Motor neuron (in vitro differentiated cells): ENCODE data around the gene DCC. TPM values are rescaled to one million over a fixed set of nuclear protein-coding genes. Genes with fewer than 3 reads are reported as not detected.

Source experiments
- ATAC-seq, 8 experiments: fragments of 200-7000 bp; cut with Tn5 transposase; replicated peaks in 6 of 8; 2 replicates each; pipeline ENCODE4 v1.8.0; 2021; ENCODE audit warnings: mild to moderate bottlenecking in 8 of 8, moderate library complexity in 8 of 8
- H3K27ac ChIP-seq, 2 donors: fragments of 250-450 bp; sonication (Bioruptor Pico); 2 replicates each; pipeline ENCODE4 v1.9.0; 2021; ENCODE audit warnings: antibody characterized with exemption in 2 of 2, mild to moderate bottlenecking in 2 of 2, moderate library complexity in 1 of 2
- H3K4me1 ChIP-seq, 2 donors: fragments of 250-450 bp; sonication (Bioruptor Pico); replicated peaks in 1 of 2; 2 replicates each; pipeline ENCODE4 v1.6.1; 2021; ENCODE audit warnings: antibody characterized with exemption in 2 of 2, mild to moderate bottlenecking in 2 of 2, moderate library complexity in 1 of 2
- H3K4me3 ChIP-seq, 5 donors: fragments of 250-450 bp; sonication (Bioruptor Pico); 2 replicates each; pipeline ENCODE4 v1.9.0; 2021; ENCODE audit warnings: antibody characterized with exemption in 5 of 5, mild to moderate bottlenecking in 5 of 5, moderate library complexity in 4 of 5
- WGBS, 10 experiments: fragments of 450-650 bp; shearing (Covaris generic); methylation state at CpG; one replicate each; pipeline ENCODE4 v1.0.0; 2022; 5-methylcytosine and 5-hydroxymethylcytosine counted together
- in situ Hi-C, 9 experiments: fragments of 400-800 bp; cut with MboI; loops; one replicate each; pipeline ENCODE4 v1.15.0; 2021; ENCODE audit warnings: low sequenced_read_pairs in 9 of 9, low pct_unique_long_range_greater_than_20kb in 2 of 9; ENCODE audit not compliant: unreplicated experiment in 9 of 9
- total RNA-seq, 8 experiments: library from RNA; unstranded; fragments of 300-600 nt; gene quantifications; 2 replicates each; pipeline versions ENCODE4 v1.2.3 to v1.2.4, GENCODE V29; 2022

The DCC gene
- total RNA-seq, 8 experiments from 2014 or later = 0.04 to 66.0 (median 48.3) TPM; not detected in 2

GRCh38 chr18:53360501-53361443 is 1020.8 kb downstream of the DCC start:
- H3K4me1 ChIP-seq = peaks cover 0 to 2% of the 10 kb centered on the region in 2 donors
- peak in 4 of 8 experiments; percentile 46 to 81 (median 70) for ATAC-seq
- no peak overlapping the region for H3K4me3 ChIP-seq
- H3K27ac ChIP-seq = no peak overlapping the region
- 0 to 100% (median 65%) methylated on average over 1 to 8 of the region's 8 CpGs for WGBS, 10 experiments
- in situ Hi-C loops = no loop called here

- in situ Hi-C loops = loop anchor here in 1 of 9 experiments (25.0 kb wide), 2 partner anchors 1038 to 1713 kb away; partner anchors contain the start of gene DCC
- no peak overlapping the region for H3K4me3 ChIP-seq
- peak in 1 of 8 experiments; percentile 42 for ATAC-seq
Observed at GRCh38 chr18:53375621-53376020, 1035.6 kb downstream of the DCC start.

GRCh38 chr18:53380063-53380639 is 1040.2 kb downstream of the DCC start:
- WGBS, 10 experiments = 0 to 100% (median 43%) methylated on average over 1 of the region's 1 CpG; no CpG with 5 or more reads in 5 of the 10 experiments
- Histone ChIP-seq H3K4me3 (no peak overlapping the region), H3K4me1 (peaks cover 0 to 10% of the 10 kb centered on the region in 2 donors), H3K27ac (no peak overlapping the region)
- ATAC-seq = peak; percentile 29 to 85 (median 54)
- in situ Hi-C loops = loop anchor here in 1 of 9 experiments (25.0 kb wide), 2 partner anchors 1043 to 1718 kb away; partner anchors contain the start of gene DCC

More at GRCh38 chr18:53375621-53376020, 1035.6 kb downstream of the DCC start:
- 0 to 100% (median 82%) methylated on average over 1 to 2 of the region's 2 CpGs; no CpG with 5 or more reads in 3 of the 10 experiments for WGBS, 10 experiments
- Histone ChIP-seq H3K27ac (no peak overlapping the region), H3K4me1 (peaks cover 0 to 10% of the 10 kb centered on the region in 2 donors)

GRCh38 chr18:53382870-53383269 is 1042.9 kb downstream of the DCC start:
- 0 to 100% (median 44%) methylated on average over 1 of the region's 1 CpG; no CpG with 5 or more reads in 2 of the 10 experiments for WGBS, 10 experiments
- H3K4me1 ChIP-seq = peaks cover 0 to 10% of the 10 kb centered on the region in 2 donors
- no peak for ATAC-seq

GRCh38 chr18:53385889-53386288 is 1045.9 kb downstream of the DCC start:
- Histone ChIP-seq H3K4me3 (no peak overlapping the region), H3K4me1 (no peaks in the 10 kb centered on the region), H3K27ac (no peak overlapping the region)
- no peak for ATAC-seq
- in situ Hi-C loops = loop anchor here in 1 of 9 experiments (25.0 kb wide), 2 partner anchors 1049 to 1724 kb away; partner anchors contain the start of gene DCC
- WGBS, 10 experiments = 7 to 93% (median 80%) methylated on average over 1 to 3 of the region's 3 CpGs

More at GRCh38 chr18:53382870-53383269, 1042.9 kb downstream of the DCC start:
- in situ Hi-C loops = loop anchor here in 1 of 9 experiments (25.0 kb wide), 2 partner anchors 1046 to 1721 kb away; partner anchors contain the start of gene DCC
- no peak overlapping the region for H3K27ac ChIP-seq
- H3K4me3 ChIP-seq = no peak overlapping the region

GRCh38 chr18:53387581-53387980 is 1047.6 kb downstream of the DCC start:
- WGBS, 10 experiments = 8 to 97% (median 62%) methylated on average over 1 to 3 of the region's 3 CpGs; no CpG with 5 or more reads in 1 of the 10 experiments
- ATAC-seq = peak in 1 of 8 experiments; percentile 38
- in situ Hi-C loops = loop anchor here in 1 of 9 experiments (25.0 kb wide), 2 partner anchors 1050 to 1725 kb away; partner anchors contain the start of gene DCC
- Histone ChIP-seq H3K4me1 (no peaks in the 10 kb centered on the region), H3K4me3 (no peak overlapping the region), H3K27ac (no peak overlapping the region)

GRCh38 chr18:53402670-53403069 is 1062.7 kb downstream of the DCC start:
- ATAC-seq = no peak
- H3K4me3 ChIP-seq = no peak overlapping the region
- H3K27ac ChIP-seq = no peak overlapping the region
- no peaks in the 10 kb centered on the region for H3K4me1 ChIP-seq
- in situ Hi-C loops = no loop called here
- 17 to 90% (median 60%) methylated on average over 1 to 3 of the region's 3 CpGs; no CpG with 5 or more reads in 3 of the 10 experiments for WGBS, 10 experiments

GRCh38 chr18:53408271-53408670 is 1068.3 kb downstream of the DCC start:
- H3K4me3 ChIP-seq = no peak overlapping the region
- no peak for ATAC-seq
- in situ Hi-C loops = no loop called here
- no peaks in the 10 kb centered on the region for H3K4me1 ChIP-seq
- H3K27ac ChIP-seq = no peak overlapping the region
- 40 to 100% (median 81%) methylated on average over 1 to 4 of the region's 5 CpGs; no CpG with 5 or more reads in 2 of the 10 experiments for WGBS, 10 experiments

GRCh38 chr18:53411511-53411910 is 1071.5 kb downstream of the DCC start:
- WGBS, 10 experiments = 0 to 100% (median 73%) methylated on average over 1 to 3 of the region's 3 CpGs; no CpG with 5 or more reads in 1 of the 10 experiments
- no peak overlapping the region for H3K27ac ChIP-seq
- in situ Hi-C loops = no loop called here
- no peak overlapping the region for H3K4me3 ChIP-seq
- no peaks in the 10 kb centered on the region for H3K4me1 ChIP-seq
- ATAC-seq = no peak

- Histone ChIP-seq H3K4me3 (no peak overlapping the region), H3K4me1 (peaks cover 3% of the 10 kb centered on the region in 2 donors), H3K27ac (no peak overlapping the region)
- 0 to 63% (median 21%) methylated on average over 2 to 4 of the region's 4 CpGs; no CpG with 5 or more reads in 2 of the 10 experiments for WGBS, 10 experiments
- ATAC-seq = peak in 1 of 8 experiments; percentile 67
- in situ Hi-C loops = no loop called here
Observed at GRCh38 chr18:53417003-53417402, 1077.0 kb downstream of the DCC start.

- no peak for ATAC-seq
- Histone ChIP-seq H3K27ac (no peak overlapping the region), H3K4me3 (no peak overlapping the region), H3K4me1 (peaks cover 3% of the 10 kb centered on the region in 2 donors)
- in situ Hi-C loops = no loop called here
Observed at GRCh38 chr18:53421869-53422268, 1081.9 kb downstream of the DCC start.

- in situ Hi-C loops = no loop called here
- H3K4me3 ChIP-seq = no peak overlapping the region
- H3K27ac ChIP-seq = no peak overlapping the region
- H3K4me1 ChIP-seq = no peaks in the 10 kb centered on the region
- no peak for ATAC-seq
- WGBS, 10 experiments = 0 to 100% (median 83%) methylated on average over 1 to 2 of the region's 2 CpGs; no CpG with 5 or more reads in 1 of the 10 experiments
Observed at GRCh38 chr18:53422896-53423295, 1082.9 kb downstream of the DCC start.
